Body of pancreas (tissue), 4 donors: ENCODE measurements around the gene LRRC8C. TPM values are rescaled to one million over a fixed set of nuclear protein-coding genes. Genes with fewer than 3 reads are reported as not detected.

Experiments
- ATAC-seq: fragments of 150-250 bp; one replicate; pipeline ENCODE4 v1.9.1; 2016
- DNase-seq, 4 donors: peaks; one replicate each; pipeline ENCODE4 v3.0.0-alpha.2; 2019
- H3K27ac ChIP-seq, 4 donors: fragments of 200-600 bp; sonication (generic); 1 replicate in 3 of 4; 2 replicates in 1 of 4; pipeline versions ENCODE4 v1.5.1 to v1.6.1; 2016 to 2019; ENCODE audit warnings: mild to moderate bottlenecking in 1 of 4, mixed read lengths in 1 of 4, moderate library complexity in 1 of 4
- H3K27me3 ChIP-seq, 2 donors: fragments of 200-600 bp; sonication (generic); one replicate each; pipeline ENCODE4 v1.6.0; 2016; ENCODE audit warnings: mild to moderate bottlenecking in 1 of 2
- H3K36me3 ChIP-seq, 2 donors: fragments of 200-600 bp; sonication (generic); replicated peaks in 1 of 2; 2 replicates each; pipeline ENCODE4 v1.5.1; 2016; ENCODE audit warnings: low read depth in 2 of 2; ENCODE audit not compliant: insufficient read depth in 1 of 2
- H3K4me1 ChIP-seq: fragments of 200-600 bp; sonication (generic); one replicate; pipeline ENCODE4 v1.6.0; 2016
- H3K4me3 ChIP-seq, 2 donors: fragments of 200-600 bp; sonication (generic); 1 replicate in 1 of 2; 2 replicates in 1 of 2; pipeline ENCODE4 v1.5.1; 2016 to 2019
- H3K9me3 ChIP-seq, 3 donors: fragments of 200-600 bp; sonication (generic); 1 replicate in 2 of 3; 2 replicates in 1 of 3; pipeline ENCODE4 v1.5.1; 2016
- POLR2A ChIP-seq, 3 donors: fragments of 450-650 bp; IDR thresholded peaks; one replicate each; pipeline ENCODE4 v1.6.1; 2016; ENCODE audit warnings: antibody characterized with exemption in 3 of 3, mild to moderate bottlenecking in 2 of 3
- WGBS, 2 donors: methylation state at CpG; one replicate each; pipeline ENCODE4 v1.1.5; 2017; 5-methylcytosine and 5-hydroxymethylcytosine counted together
- intact Hi-C: fragments of 100-400 bp; cut with DNase I; formaldehyde crosslinking; loops from one replicate; pipeline ENCODE4 v1.15.1; 2023
- total RNA-seq, 2 donors: library from RNA; depleted of rRNA; stranded (reverse); fragments of >200 nt; gene quantifications; one replicate each; pipeline ENCODE4 v1.1.0, GENCODE V29; 2016
- TF ChIP-seq, protein P1 (sequence below), 7 experiments: fragments of 450-650 bp in 4 of 7; fragments of 200-600 bp in 3 of 7; sonication (generic) in 3 of 7; IDR thresholded peaks; one replicate each; pipeline ENCODE4 v1.5.1; 2016 to 2019; ENCODE audit warnings: antibody characterized with exemption in 7 of 7

The LRRC8C gene
- total RNA-seq, 2 donors from 2014 or later, result 3.4 to 4.6 TPM

DNA sequence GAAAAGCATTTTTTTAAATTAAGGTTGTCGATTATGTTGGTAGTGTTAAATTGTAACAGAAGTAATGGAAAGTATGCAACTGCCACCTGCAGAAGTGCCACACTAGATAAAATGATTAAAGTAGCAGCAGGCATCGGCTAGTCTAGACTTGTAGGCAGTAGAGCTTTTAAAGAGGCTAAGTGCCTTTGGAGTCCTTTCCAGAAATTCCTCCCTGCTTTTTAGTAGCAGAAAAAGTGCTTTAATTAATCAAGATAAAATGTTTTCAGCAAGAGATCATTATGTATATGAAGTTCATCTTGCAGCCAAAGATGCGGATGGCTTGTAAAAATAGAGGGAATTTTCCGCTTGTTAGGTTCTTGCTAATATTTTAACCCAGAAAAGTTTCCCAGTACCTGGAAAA is 100.8 kb downstream of the LRRC8C start:
- no peak for DNase-seq
- Histone ChIP-seq H3K4me1 (no peaks in the 10 kb centered on the region), H3K36me3 (no peaks in the 10 kb centered on the region), H3K9me3 (no peaks in the 10 kb centered on the region), H3K27me3 (no peaks in the 10 kb centered on the region), H3K4me3 (no peak overlapping the region), H3K27ac (no peak overlapping the region)
- ATAC-seq, result no peak
- WGBS, 2 donors, result 71 to 77% methylated on average over 4 of the region's 4 CpGs
- TF ChIP-seq, protein P1, sequence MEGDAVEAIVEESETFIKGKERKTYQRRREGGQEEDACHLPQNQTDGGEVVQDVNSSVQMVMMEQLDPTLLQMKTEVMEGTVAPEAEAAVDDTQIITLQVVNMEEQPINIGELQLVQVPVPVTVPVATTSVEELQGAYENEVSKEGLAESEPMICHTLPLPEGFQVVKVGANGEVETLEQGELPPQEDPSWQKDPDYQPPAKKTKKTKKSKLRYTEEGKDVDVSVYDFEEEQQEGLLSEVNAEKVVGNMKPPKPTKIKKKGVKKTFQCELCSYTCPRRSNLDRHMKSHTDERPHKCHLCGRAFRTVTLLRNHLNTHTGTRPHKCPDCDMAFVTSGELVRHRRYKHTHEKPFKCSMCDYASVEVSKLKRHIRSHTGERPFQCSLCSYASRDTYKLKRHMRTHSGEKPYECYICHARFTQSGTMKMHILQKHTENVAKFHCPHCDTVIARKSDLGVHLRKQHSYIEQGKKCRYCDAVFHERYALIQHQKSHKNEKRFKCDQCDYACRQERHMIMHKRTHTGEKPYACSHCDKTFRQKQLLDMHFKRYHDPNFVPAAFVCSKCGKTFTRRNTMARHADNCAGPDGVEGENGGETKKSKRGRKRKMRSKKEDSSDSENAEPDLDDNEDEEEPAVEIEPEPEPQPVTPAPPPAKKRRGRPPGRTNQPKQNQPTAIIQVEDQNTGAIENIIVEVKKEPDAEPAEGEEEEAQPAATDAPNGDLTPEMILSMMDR (IDR thresholded peaks at IDR 0.05), result no peak
- TF ChIP-seq POLR2A (IDR thresholded peaks at IDR 0.05), result no peak
- intact Hi-C loops, result no loop called here

DNA sequence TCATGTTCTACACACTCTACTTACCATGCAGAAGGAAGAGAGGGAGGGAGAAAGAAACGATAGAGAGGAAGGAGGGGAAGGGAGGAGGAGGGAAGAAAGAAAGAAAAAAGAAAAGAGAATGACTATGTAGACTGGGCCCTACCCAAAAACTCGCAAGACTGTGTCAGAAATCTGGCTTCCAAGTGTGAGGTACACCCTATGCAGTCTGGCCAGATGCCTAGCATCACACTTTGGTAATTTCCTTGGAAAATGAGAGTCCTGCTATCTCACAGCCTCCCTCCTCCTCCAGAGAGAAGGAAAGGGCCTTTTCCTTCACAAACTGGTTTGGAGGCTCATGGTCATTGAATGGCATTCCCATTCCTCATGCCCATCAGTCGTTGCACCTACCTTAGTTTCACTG is 101.5 kb downstream of the LRRC8C start:
- Histone ChIP-seq H3K36me3 (no peaks in the 10 kb centered on the region), H3K4me3 (no peak overlapping the region), H3K9me3 (no peaks in the 10 kb centered on the region), H3K27ac (no peak overlapping the region), H3K4me1 (no peaks in the 10 kb centered on the region), H3K27me3 (no peaks in the 10 kb centered on the region)
- DNase-seq (no peak), ATAC-seq (no peak)
- TF ChIP-seq, protein P1 (IDR thresholded peaks at IDR 0.05), result no peak
- no peak for TF ChIP-seq POLR2A (IDR thresholded peaks at IDR 0.05)
- intact Hi-C loops, result no loop called here
- 56 to 71% methylated on average over 3 of the region's 3 CpGs for WGBS, 2 donors

- 9 to 13% methylated on average over 1 of the region's 1 CpG for WGBS, 2 donors
- no peak for TF ChIP-seq POLR2A (IDR thresholded peaks at IDR 0.05)
- TF ChIP-seq, protein P1 (IDR thresholded peaks at IDR 0.05), result no peak
- no peak for ATAC-seq
Measured at GRCh38 chr1:89735479-89735878, 102.6 kb downstream of the LRRC8C start.

DNA sequence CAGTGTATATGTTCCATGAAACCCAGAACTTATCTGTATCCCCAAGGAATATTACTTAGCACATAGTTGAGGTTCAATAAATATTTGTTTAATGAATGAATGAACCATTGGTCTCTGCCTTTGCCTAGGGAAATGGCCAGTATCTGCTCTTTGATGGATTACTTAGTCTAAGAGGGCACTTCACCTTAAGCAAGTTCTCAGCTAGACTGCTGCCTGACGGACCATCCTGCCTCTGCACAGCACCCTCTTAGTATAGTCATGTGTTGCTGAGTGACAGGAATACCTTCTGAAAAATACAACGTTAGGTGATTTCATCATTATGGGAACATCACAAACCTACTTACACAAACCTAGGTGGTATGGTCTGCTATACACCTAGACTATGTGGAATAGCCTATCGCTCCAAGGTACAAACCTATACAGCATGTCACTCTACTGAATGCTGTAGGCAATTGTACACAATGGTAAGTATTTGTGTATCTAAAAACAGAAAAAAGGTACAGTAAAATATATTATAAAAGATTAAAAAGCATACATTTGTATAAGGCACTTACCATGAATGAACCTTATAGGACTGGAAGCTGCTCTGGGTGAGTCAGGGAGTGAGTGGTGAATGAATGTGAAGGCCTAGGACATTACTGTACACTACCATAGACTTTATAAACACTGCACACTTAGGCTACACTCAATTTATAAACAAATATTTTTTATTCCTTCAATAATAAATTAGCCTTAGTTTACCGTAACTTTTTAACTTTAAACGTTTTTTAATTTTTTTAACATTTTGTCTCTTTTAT is 104.2 kb downstream of the LRRC8C start:
- no peaks in the 10 kb centered on the region for H3K4me1 ChIP-seq
- WGBS, 2 donors, result 77 to 78% methylated on average over 5 of the region's 5 CpGs
- TF ChIP-seq, protein P1 (IDR thresholded peaks at IDR 0.05), result no peak
- TF ChIP-seq POLR2A (IDR thresholded peaks at IDR 0.05), result no peak
- intact Hi-C loops, result no loop called here
- H3K9me3 ChIP-seq, result no peaks in the 10 kb centered on the region
- DNase-seq (no peak), ATAC-seq (no peak)
- no peak overlapping the region for H3K4me3 ChIP-seq
- no peak overlapping the region for H3K27ac ChIP-seq
- H3K27me3 ChIP-seq, result no peaks in the 10 kb centered on the region
- H3K36me3 ChIP-seq, result no peaks in the 10 kb centered on the region

More at GRCh38 chr1:89735479-89735878, 102.6 kb downstream of the LRRC8C start:
- DNase-seq, result no peak
- H3K9me3 ChIP-seq, result no peaks in the 10 kb centered on the region
- no peaks in the 10 kb centered on the region for H3K36me3 ChIP-seq
- H3K27ac ChIP-seq, result no peak overlapping the region
- H3K4me3 ChIP-seq, result no peak overlapping the region
- H3K4me1 ChIP-seq, result no peaks in the 10 kb centered on the region
- intact Hi-C loops, result no loop called here
- no peaks in the 10 kb centered on the region for H3K27me3 ChIP-seq
